Gastrocnemius medialis (tissue), 4 donors: ENCODE measurements around the gene STARD3. TPM values are rescaled to one million over a fixed set of nuclear protein-coding genes. Genes with fewer than 3 reads are reported as not detected.

Experiments
- ATAC-seq, 2 donors: fragments of 150-250 bp; one replicate each; pipeline ENCODE4 v1.9.1; 2016
- DNase-seq, 2 donors: peaks; one replicate each; pipeline ENCODE4 v3.0.0-alpha.2; 2019
- H3K27ac ChIP-seq, 4 donors: fragments of 200-600 bp; sonication (generic); 1 replicate in 1 of 4; 2 replicates in 3 of 4; pipeline ENCODE4 v1.5.1; 2016 to 2018; ENCODE audit warnings: mild to moderate bottlenecking in 2 of 4, moderate library complexity in 1 of 4
- H3K27me3 ChIP-seq, 3 donors: fragments of 200-600 bp; sonication (generic) in 2 of 3; 1 replicate in 1 of 3; 2 replicates in 2 of 3; pipeline versions ENCODE4 v1.5.1 to v1.6.0; 2016 to 2019; ENCODE audit warnings: mild to moderate bottlenecking in 1 of 3, moderate library complexity in 1 of 3
- H3K36me3 ChIP-seq, 2 donors: fragments of 200-600 bp; sonication (generic) in 1 of 2; one replicate each; pipeline ENCODE4 v1.5.1; 2017 to 2018
- H3K4me1 ChIP-seq, 2 donors: fragments of 200-600 bp; sonication (generic) in 1 of 2; one replicate each; pipeline ENCODE4 v1.5.1; 2016 to 2017; ENCODE audit warnings: mild to moderate bottlenecking in 2 of 2
- H3K4me3 ChIP-seq, 4 donors: fragments of 200-600 bp; sonication (generic) in 3 of 4; 1 replicate in 1 of 4; 2 replicates in 3 of 4; pipeline ENCODE4 v1.5.1; 2016 to 2019; ENCODE audit warnings: mild to moderate bottlenecking in 2 of 4
- H3K9me3 ChIP-seq, 3 donors: fragments of 200-600 bp; sonication (generic) in 2 of 3; 1 replicate in 1 of 3; 2 replicates in 2 of 3; pipeline ENCODE4 v1.5.1; 2016 to 2019
- POLR2A ChIP-seq, 2 donors: fragments of 450-650 bp; IDR thresholded peaks; one replicate each; pipeline ENCODE4 v1.6.1; 2017; ENCODE audit warnings: antibody characterized with exemption in 2 of 2, mild to moderate bottlenecking in 2 of 2, moderate library complexity in 2 of 2
- in situ Hi-C, 4 donors: fragments of 200-750 bp; cut with MboI; loops; one replicate each; pipeline versions ENCODE4 v1.15.0 to v1.8.0; 2017; ENCODE audit warnings: low sequenced_read_pairs in 4 of 4
- intact Hi-C: fragments of 100-400 bp; cut with DNase I; formaldehyde crosslinking; loops from one replicate; pipeline ENCODE4 v1.15.1; 2023; ENCODE audit warnings: low total_unique reads
- total RNA-seq, 4 donors: library from RNA; depleted of rRNA; stranded (reverse); fragments of >200 nt; gene quantifications; one replicate each; pipeline versions ENCODE4 v1.1.0 to v1.2.3, GENCODE V29; 2016
- TF ChIP-seq, protein P1 (sequence below), 5 experiments: fragments of 450-650 bp in 3 of 5; fragments of 200-600 bp in 2 of 5; sonication (generic) in 2 of 5; IDR thresholded peaks in 4 of 5; conservative IDR thresholded peaks in 1 of 5; 1 replicate in 4 of 5; 2 replicates in 1 of 5; pipeline ENCODE4 v1.5.1; 2016 to 2019; ENCODE audit warnings: antibody characterized with exemption in 5 of 5, mild to moderate bottlenecking in 3 of 5, moderate library complexity in 3 of 5

Gene STARD3
- total RNA-seq, 4 donors from 2014 or later, result 31.0 to 41.7 (median 41.0) TPM

DNA sequence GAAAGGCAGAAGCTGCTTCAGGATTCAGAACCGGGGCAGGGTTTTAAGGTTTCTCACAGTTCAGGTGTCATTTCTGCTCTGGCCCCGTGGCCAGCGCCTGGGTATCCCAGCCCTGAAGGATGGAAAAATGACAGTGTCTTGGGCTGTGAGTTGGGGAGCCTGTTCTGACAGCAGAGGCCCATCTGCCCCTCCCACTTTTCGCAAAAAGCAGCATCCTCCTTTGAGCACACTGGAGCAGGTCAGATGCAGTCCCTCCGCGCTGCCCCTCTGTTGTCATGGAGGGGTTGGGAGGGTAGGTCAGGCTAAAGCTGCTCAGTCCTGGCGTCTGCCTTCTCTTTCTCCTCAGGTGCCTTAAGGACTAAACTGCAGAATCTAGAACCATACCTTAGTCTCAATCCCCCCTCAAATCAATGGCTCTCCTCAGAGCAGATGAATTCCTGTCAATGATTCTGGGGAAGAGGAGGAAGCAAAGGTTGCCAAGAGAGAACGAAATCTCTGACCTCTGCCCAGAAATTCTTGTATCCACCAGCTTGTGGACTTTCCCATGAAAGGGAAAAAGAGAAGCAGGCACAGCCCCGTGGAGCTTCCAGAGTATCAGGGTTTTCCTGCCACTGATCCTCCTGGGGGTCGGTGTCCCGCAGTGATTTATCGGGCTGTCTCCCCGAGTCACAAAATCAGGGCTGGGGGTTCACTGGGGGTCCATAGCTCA, 36.5 kb upstream of the STARD3 start:
- Histone ChIP-seq H3K9me3 (no peaks in the 10 kb centered on the region), H3K36me3 (no peaks in the 10 kb centered on the region), H3K27me3 (peaks cover 96 to 100% (median 98%) of the 10 kb centered on the region in 3 donors), H3K27ac (no peak overlapping the region), H3K4me1 (peaks cover 14 to 15% of the 10 kb centered on the region in 2 donors), H3K4me3 (no peak overlapping the region)
- DNase-seq (no peak), ATAC-seq (no peak)
- TF ChIP-seq POLR2A (IDR thresholded peaks at IDR 0.05), result no peak
- TF ChIP-seq, protein P1, sequence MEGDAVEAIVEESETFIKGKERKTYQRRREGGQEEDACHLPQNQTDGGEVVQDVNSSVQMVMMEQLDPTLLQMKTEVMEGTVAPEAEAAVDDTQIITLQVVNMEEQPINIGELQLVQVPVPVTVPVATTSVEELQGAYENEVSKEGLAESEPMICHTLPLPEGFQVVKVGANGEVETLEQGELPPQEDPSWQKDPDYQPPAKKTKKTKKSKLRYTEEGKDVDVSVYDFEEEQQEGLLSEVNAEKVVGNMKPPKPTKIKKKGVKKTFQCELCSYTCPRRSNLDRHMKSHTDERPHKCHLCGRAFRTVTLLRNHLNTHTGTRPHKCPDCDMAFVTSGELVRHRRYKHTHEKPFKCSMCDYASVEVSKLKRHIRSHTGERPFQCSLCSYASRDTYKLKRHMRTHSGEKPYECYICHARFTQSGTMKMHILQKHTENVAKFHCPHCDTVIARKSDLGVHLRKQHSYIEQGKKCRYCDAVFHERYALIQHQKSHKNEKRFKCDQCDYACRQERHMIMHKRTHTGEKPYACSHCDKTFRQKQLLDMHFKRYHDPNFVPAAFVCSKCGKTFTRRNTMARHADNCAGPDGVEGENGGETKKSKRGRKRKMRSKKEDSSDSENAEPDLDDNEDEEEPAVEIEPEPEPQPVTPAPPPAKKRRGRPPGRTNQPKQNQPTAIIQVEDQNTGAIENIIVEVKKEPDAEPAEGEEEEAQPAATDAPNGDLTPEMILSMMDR (IDR thresholded peaks at IDR 0.05 in 4 of 5, conservative IDR thresholded peaks at IDR 0.05 in 1 of 5), result no peak
- intact Hi-C loops, result no loop called here
- in situ Hi-C loops, result no loop called here

- no peak overlapping the region for H3K4me3 ChIP-seq
- no peaks in the 10 kb centered on the region for H3K9me3 ChIP-seq
- TF ChIP-seq, protein P1 (IDR thresholded peaks at IDR 0.05 in 4 of 5, conservative IDR thresholded peaks at IDR 0.05 in 1 of 5), result no peak
- TF ChIP-seq POLR2A (IDR thresholded peaks at IDR 0.05), result no peak
- in situ Hi-C loops (no loop called here), intact Hi-C loops (no loop called here)
- DNase-seq (no peak), ATAC-seq (no peak)
- H3K4me1 ChIP-seq, result peaks cover 19 to 20% of the 10 kb centered on the region in 2 donors
- peaks cover 96 to 98% (median 97%) of the 10 kb centered on the region in 3 donors for H3K27me3 ChIP-seq
- no peaks in the 10 kb centered on the region for H3K36me3 ChIP-seq
- H3K27ac ChIP-seq, result no peak overlapping the region
Measured at GRCh38 chr17:39600997-39601597, 35.8 kb upstream of the STARD3 start.

GRCh38 chr17:39601758-39602532, 35.0 kb upstream of the STARD3 start:
- DNase-seq (no peak), ATAC-seq (no peak)
- H3K4me3 ChIP-seq, result no peak overlapping the region
- H3K27ac ChIP-seq, result no peak overlapping the region
- H3K36me3 ChIP-seq, result no peaks in the 10 kb centered on the region
- peaks cover 28% of the 10 kb centered on the region in 2 donors for H3K4me1 ChIP-seq
- TF ChIP-seq, protein P1 (IDR thresholded peaks at IDR 0.05 in 4 of 5, conservative IDR thresholded peaks at IDR 0.05 in 1 of 5), result no peak
- no peak for TF ChIP-seq POLR2A (IDR thresholded peaks at IDR 0.05)
- in situ Hi-C loops (no loop called here), intact Hi-C loops (no loop called here)
- H3K27me3 ChIP-seq, result peaks cover 96 to 98% (median 97%) of the 10 kb centered on the region in 3 donors
- H3K9me3 ChIP-seq, result no peaks in the 10 kb centered on the region

GRCh38 chr17:39602533-39603303, 34.2 kb upstream of the STARD3 start:
- TF ChIP-seq POLR2A (IDR thresholded peaks at IDR 0.05), result no peak
- TF ChIP-seq, protein P1 (IDR thresholded peaks at IDR 0.05 in 4 of 5, conservative IDR thresholded peaks at IDR 0.05 in 1 of 5), result no peak
- intact Hi-C loops (no loop called here), in situ Hi-C loops (no loop called here)
- Histone ChIP-seq H3K4me3 (no peak overlapping the region), H3K36me3 (no peaks in the 10 kb centered on the region), H3K27ac (no peak overlapping the region), H3K4me1 (peaks cover 33 to 35% of the 10 kb centered on the region in 2 donors), H3K27me3 (peaks cover 97 to 98% (median 97%) of the 10 kb centered on the region in 3 donors), H3K9me3 (no peaks in the 10 kb centered on the region)
- ATAC-seq (no peak), DNase-seq (no peak)
